NB4 (cell line): Measurements from ENCODE around the gene SOCS7.

ENCODE experiments used
- POLR2A ChIP-seq: IDR thresholded peaks from 2 replicates; pipeline ENCODE4 v1.6.1; 2011; ENCODE audit warnings: mild to moderate bottlenecking; ENCODE audit not compliant: insufficient read length; ENCODE audit errors: extremely low read depth
- TF ChIP-seq, protein P1 (sequence below): IDR thresholded peaks from one replicate; pipeline ENCODE4 v1.5.1; 2012; ENCODE audit warnings: low read depth, low read length
- TF ChIP-seq, protein P2 (sequence below): IDR thresholded peaks from 2 replicates; pipeline ENCODE4 v1.6.1; 2011; ENCODE audit warnings: low read depth, low read length

DNA sequence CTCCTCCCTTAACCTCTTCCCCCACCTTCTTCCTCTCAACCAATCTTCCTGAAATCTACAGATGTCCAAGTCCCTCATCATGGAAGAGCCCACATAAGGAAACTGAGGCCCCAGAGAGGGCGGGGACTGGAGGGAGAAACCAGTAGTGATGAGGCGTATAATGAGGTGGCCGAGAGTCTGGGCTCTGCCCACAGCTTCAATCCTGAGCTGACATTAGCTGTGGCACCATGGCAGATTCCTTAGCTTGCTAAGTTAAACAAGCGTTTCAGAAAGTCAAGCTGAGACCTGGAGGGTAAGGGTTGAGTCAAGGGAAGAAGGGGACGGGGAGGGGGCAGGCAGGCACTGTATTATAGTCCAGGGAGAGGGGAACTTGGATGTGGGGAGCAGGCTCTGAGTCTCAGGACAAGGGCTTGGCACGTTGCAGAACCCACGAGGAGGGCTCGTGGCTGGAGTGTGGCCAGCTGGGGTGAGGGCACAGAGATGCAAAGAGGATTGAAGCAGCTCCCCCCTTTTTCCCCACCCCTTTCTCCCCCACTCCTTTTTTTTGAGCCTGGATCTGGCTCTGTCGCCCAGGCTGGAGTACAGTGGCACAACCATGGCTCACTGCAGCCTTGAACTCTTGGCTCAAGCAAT, 89.9 kb downstream of the SOCS7 start:
- TF ChIP-seq, protein P1, sequence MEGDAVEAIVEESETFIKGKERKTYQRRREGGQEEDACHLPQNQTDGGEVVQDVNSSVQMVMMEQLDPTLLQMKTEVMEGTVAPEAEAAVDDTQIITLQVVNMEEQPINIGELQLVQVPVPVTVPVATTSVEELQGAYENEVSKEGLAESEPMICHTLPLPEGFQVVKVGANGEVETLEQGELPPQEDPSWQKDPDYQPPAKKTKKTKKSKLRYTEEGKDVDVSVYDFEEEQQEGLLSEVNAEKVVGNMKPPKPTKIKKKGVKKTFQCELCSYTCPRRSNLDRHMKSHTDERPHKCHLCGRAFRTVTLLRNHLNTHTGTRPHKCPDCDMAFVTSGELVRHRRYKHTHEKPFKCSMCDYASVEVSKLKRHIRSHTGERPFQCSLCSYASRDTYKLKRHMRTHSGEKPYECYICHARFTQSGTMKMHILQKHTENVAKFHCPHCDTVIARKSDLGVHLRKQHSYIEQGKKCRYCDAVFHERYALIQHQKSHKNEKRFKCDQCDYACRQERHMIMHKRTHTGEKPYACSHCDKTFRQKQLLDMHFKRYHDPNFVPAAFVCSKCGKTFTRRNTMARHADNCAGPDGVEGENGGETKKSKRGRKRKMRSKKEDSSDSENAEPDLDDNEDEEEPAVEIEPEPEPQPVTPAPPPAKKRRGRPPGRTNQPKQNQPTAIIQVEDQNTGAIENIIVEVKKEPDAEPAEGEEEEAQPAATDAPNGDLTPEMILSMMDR: no peak
- TF ChIP-seq, protein P2, sequence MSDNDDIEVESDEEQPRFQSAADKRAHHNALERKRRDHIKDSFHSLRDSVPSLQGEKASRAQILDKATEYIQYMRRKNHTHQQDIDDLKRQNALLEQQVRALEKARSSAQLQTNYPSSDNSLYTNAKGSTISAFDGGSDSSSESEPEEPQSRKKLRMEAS: no peak
- TF ChIP-seq POLR2A: no peak
